ENCODE data around the gene GDPD3. TPM values are rescaled to one million over a fixed set of nuclear protein-coding genes. Genes with fewer than 3 reads are reported as not detected.

Gene GDPD3
- total RNA-seq, 1 donor from 2014 or later, result 7.7 TPM

- peak; percentile 65 for TF ChIP-seq CTCF (conservative IDR thresholded peaks at IDR 0.05)
- Mint-ChIP-seq H3K4me1 (peaks cover 6% of the 10 kb centered on the region), H3K4me3 (no peak overlapping the region), H3K36me3 (ENCODE audit: low read depth) (peaks cover 3% of the 10 kb centered on the region), H3K27me3 (ENCODE audit: low read depth) (no peaks in the 10 kb centered on the region), H3K9me3 (no peaks in the 10 kb centered on the region), H3K27ac (ENCODE audit: unreplicated experiment) (no peak overlapping the region)
- DNase-seq (ENCODE audit: low read depth, low spot score), result peak; percentile 61
Observed at GRCh38 chr16:30112197-30113030, 923 bp downstream of the GDPD3 start.

- Mint-ChIP-seq H3K4me1 (peaks cover 6% of the 10 kb centered on the region), H3K4me3 (peak overlapping the region; percentile 7), H3K36me3 (ENCODE audit: low read depth) (peaks cover 3% of the 10 kb centered on the region), H3K27ac (ENCODE audit: unreplicated experiment) (no peak overlapping the region), H3K27me3 (ENCODE audit: low read depth) (no peaks in the 10 kb centered on the region), H3K9me3 (no peaks in the 10 kb centered on the region)
- no peak for TF ChIP-seq CTCF (conservative IDR thresholded peaks at IDR 0.05)
- no peak for DNase-seq (ENCODE audit: low read depth, low spot score)
Observed at GRCh38 chr16:30110661-30111060, 2.7 kb downstream of the GDPD3 start.

GRCh38 chr16:30108059-30108850 lies 5.1 kb downstream of the GDPD3 start:
- H3K36me3 Mint-ChIP-seq (ENCODE audit: low read depth), result peaks cover 7% of the 10 kb centered on the region
- DNase-seq (ENCODE audit: low read depth, low spot score), result no peak
- H3K4me3 Mint-ChIP-seq, result no peak overlapping the region
- H3K4me1 Mint-ChIP-seq, result peaks cover 6% of the 10 kb centered on the region
- H3K9me3 Mint-ChIP-seq, result no peaks in the 10 kb centered on the region
- no peak overlapping the region for H3K27ac Mint-ChIP-seq (ENCODE audit: unreplicated experiment)
- H3K27me3 Mint-ChIP-seq (ENCODE audit: low read depth), result no peaks in the 10 kb centered on the region
- no peak for TF ChIP-seq CTCF (conservative IDR thresholded peaks at IDR 0.05)

- Mint-ChIP-seq H3K27me3 (ENCODE audit: low read depth) (no peaks in the 10 kb centered on the region), H3K9me3 (no peaks in the 10 kb centered on the region), H3K4me3 (no peak overlapping the region), H3K27ac (ENCODE audit: unreplicated experiment) (no peak overlapping the region), H3K4me1 (peaks cover 5% of the 10 kb centered on the region), H3K36me3 (ENCODE audit: low read depth) (peaks cover 4% of the 10 kb centered on the region)
- no peak for TF ChIP-seq CTCF (conservative IDR thresholded peaks at IDR 0.05)
- no peak for DNase-seq (ENCODE audit: low read depth, low spot score)
Observed at GRCh38 chr16:30104492-30104891, 8.8 kb downstream of the GDPD3 start.

- no peak overlapping the region for H3K4me3 Mint-ChIP-seq
- no peak for TF ChIP-seq CTCF (conservative IDR thresholded peaks at IDR 0.05)
- peaks cover 4% of the 10 kb centered on the region for H3K36me3 Mint-ChIP-seq (ENCODE audit: low read depth)
- no peak for DNase-seq (ENCODE audit: low read depth, low spot score)
- no peaks in the 10 kb centered on the region for H3K27me3 Mint-ChIP-seq (ENCODE audit: low read depth)
- H3K27ac Mint-ChIP-seq (ENCODE audit: unreplicated experiment), result peak overlapping the region; percentile 30
- no peaks in the 10 kb centered on the region for H3K9me3 Mint-ChIP-seq
- H3K4me1 Mint-ChIP-seq, result peaks cover 5% of the 10 kb centered on the region
Observed at GRCh38 chr16:30104090-30104489, 9.2 kb downstream of the GDPD3 start.

All from neural crest cell (in vitro differentiated cells).